ENCODE data around the gene EMID1. TPM values are rescaled to one million over a fixed set of nuclear protein-coding genes. Genes with fewer than 3 reads are reported as not detected.

Gene EMID1
- total RNA-seq, 1 experiment from 2014 or later: 0.26 TPM

DNA sequence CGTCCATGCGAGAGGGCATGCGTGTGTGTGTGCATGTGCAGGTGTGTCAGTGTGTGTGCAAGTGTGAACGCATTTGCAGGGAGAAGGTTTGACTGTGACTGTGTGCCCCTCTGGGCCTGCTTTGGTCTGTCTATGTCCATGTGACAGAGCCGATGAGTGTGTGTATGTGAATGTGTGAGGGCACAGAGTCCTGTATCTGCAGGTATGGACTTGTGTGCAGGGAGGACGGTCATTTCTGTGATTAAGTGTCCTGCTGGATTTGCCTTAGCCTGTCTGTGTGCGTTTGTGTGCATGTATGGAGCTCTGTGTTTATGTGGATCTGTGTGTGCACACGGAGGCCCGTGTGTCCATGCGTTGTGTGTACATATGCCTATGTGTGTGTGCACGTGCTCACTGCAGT lies 5.4 kb downstream of the EMID1 start:
- Histone ChIP-seq H3K9me3 (ENCODE audit: low read length) (no peaks in the 10 kb centered on the region), H3K27me3 (ENCODE audit: low read length) (no peaks in the 10 kb centered on the region; the same call in 1 of the 2 replicates), H3K4me2 (ENCODE audit: low read depth, low read length, poor library complexity, severe bottlenecking) (no peak overlapping the region), H3K36me3 (ENCODE audit: insufficient read depth, low read length) (no peaks in the 10 kb centered on the region), H3K27ac (ENCODE audit: low read length) (no peak overlapping the region), H2AFZ (ENCODE audit: low read length) (no peak overlapping the region), H3K9ac (ENCODE audit: low read length) (no peak overlapping the region), H3K4me1 (ENCODE audit: low read length) (peaks cover 16% of the 10 kb centered on the region), H3K4me3 (ENCODE audit: low read length) (no peak overlapping the region), H4K20me1 (ENCODE audit: insufficient read depth, low read depth, low read length) (peaks cover 13% of the 10 kb centered on the region; the same call in 1 of the 2 replicates), H3K9me2 (replicated peaks; ENCODE audit: insufficient read depth, low read length) (no peaks in the 10 kb centered on the region), H3K79me2 (ENCODE audit: low read length) (no peaks in the 10 kb centered on the region)
- no peak for DNase-seq

DNA sequence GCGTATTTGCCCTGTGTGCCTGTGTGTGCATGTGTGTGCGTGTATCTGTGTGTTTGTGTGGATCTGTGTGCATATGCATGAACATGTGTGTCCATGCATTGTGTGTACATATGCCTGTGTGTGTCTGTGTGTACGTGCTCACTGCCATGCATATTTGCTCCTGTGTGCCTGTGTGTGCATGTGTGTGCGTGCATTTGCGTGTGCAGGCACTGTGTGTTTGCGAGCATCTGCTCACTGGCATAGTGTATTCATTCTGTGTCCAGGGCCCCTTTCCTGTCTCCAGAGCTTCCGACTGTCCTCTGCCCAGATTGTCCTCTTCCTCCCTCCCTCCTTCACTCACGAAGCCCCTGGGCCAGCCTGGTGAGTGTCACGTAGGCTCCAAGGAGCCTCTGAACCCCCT lies 5.8 kb downstream of the EMID1 start:
- no peak overlapping the region for H3K27ac ChIP-seq (ENCODE audit: low read length)
- no peaks in the 10 kb centered on the region for H3K79me2 ChIP-seq (ENCODE audit: low read length)
- no peaks in the 10 kb centered on the region for H3K36me3 ChIP-seq (ENCODE audit: insufficient read depth, low read length)
- H3K4me2 ChIP-seq (ENCODE audit: low read depth, low read length, poor library complexity, severe bottlenecking): no peak overlapping the region
- no peaks in the 10 kb centered on the region for H3K9me2 ChIP-seq (replicated peaks; ENCODE audit: insufficient read depth, low read length)
- H4K20me1 ChIP-seq (ENCODE audit: insufficient read depth, low read depth, low read length): peaks cover 12% of the 10 kb centered on the region; the same call in 1 of the 2 replicates
- no peaks in the 10 kb centered on the region for H3K9me3 ChIP-seq (ENCODE audit: low read length)
- no peaks in the 10 kb centered on the region; the same call in 1 of the 2 replicates for H3K27me3 ChIP-seq (ENCODE audit: low read length)
- no peak overlapping the region for H3K4me3 ChIP-seq (ENCODE audit: low read length)
- DNase-seq: no peak
- H2AFZ ChIP-seq (ENCODE audit: low read length): no peak overlapping the region
- H3K4me1 ChIP-seq (ENCODE audit: low read length): peaks cover 16% of the 10 kb centered on the region
- no peak overlapping the region for H3K9ac ChIP-seq (ENCODE audit: low read length)

DNA sequence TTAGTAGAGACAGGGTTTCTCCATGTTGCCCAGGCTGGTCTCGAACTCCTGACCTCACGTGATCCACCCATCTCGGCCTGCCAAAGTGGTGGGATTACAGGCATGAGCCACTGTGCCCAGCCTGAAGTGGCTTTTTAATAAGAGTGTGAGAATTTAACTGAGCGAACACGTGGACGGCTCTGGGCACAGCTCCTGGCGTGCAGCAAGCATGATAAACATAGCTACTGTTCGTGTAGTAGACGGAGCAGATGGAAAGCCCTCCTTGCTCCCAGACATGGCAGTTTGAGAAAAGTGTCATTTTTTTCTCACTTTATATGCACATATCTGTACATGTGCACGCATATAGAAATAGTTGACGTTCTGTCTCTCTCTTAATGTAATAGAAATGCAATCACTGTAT lies 7.0 kb downstream of the EMID1 start:
- DNase-seq: no peak
- no peak overlapping the region for H3K4me3 ChIP-seq (ENCODE audit: low read length)

DNA sequence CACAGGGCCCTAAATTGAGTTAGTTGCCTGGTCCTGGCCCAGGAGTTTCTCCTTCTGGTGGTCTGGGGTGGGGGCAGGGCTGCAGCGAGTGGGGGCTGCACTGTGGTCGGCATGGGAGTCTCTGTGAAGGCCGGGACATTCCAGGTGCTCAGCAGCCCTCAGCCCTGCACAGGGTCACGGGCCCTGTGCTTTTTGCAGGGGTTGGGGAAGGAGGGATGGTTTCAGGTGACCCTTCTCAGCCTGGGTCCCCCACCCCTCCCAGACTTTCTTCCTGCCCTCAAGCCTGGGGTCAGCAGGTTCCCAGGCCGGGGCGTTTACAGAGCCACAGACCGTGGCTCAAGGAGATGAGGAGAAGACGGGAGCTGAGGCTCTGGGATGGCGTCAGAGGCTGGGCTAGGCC lies 7.8 kb downstream of the EMID1 start:
- no peak for DNase-seq
- Histone ChIP-seq H3K4me1 (ENCODE audit: low read length) (peaks cover 9% of the 10 kb centered on the region), H3K9me2 (replicated peaks; ENCODE audit: insufficient read depth, low read length) (no peaks in the 10 kb centered on the region), H3K9ac (ENCODE audit: low read length) (no peak overlapping the region), H4K20me1 (ENCODE audit: insufficient read depth, low read depth, low read length) (peaks cover 6% of the 10 kb centered on the region; the same call in 1 of the 2 replicates), H3K4me3 (ENCODE audit: low read length) (no peak overlapping the region), H3K4me2 (ENCODE audit: low read depth, low read length, poor library complexity, severe bottlenecking) (no peak overlapping the region), H2AFZ (ENCODE audit: low read length) (no peak overlapping the region), H3K79me2 (ENCODE audit: low read length) (no peaks in the 10 kb centered on the region), H3K27me3 (ENCODE audit: low read length) (no peaks in the 10 kb centered on the region; the same call in 1 of the 2 replicates), H3K27ac (ENCODE audit: low read length) (no peak overlapping the region), H3K36me3 (ENCODE audit: insufficient read depth, low read length) (no peaks in the 10 kb centered on the region), H3K9me3 (ENCODE audit: low read length) (no peaks in the 10 kb centered on the region)

More for the DNA sequence above, 7.0 kb downstream of the EMID1 start:
- Histone ChIP-seq H2AFZ (ENCODE audit: low read length) (no peak overlapping the region), H3K27me3 (ENCODE audit: low read length) (no peaks in the 10 kb centered on the region; the same call in 1 of the 2 replicates), H3K36me3 (ENCODE audit: insufficient read depth, low read length) (no peaks in the 10 kb centered on the region), H3K27ac (ENCODE audit: low read length) (no peak overlapping the region), H3K9ac (ENCODE audit: low read length) (no peak overlapping the region), H3K9me3 (ENCODE audit: low read length) (no peaks in the 10 kb centered on the region), H3K4me2 (ENCODE audit: low read depth, low read length, poor library complexity, severe bottlenecking) (no peak overlapping the region), H3K4me1 (ENCODE audit: low read length) (peaks cover 16% of the 10 kb centered on the region), H3K9me2 (replicated peaks; ENCODE audit: insufficient read depth, low read length) (no peaks in the 10 kb centered on the region), H4K20me1 (ENCODE audit: insufficient read depth, low read depth, low read length) (peaks cover 6% of the 10 kb centered on the region; the same call in 1 of the 2 replicates), H3K79me2 (ENCODE audit: low read length) (no peaks in the 10 kb centered on the region)

DNA sequence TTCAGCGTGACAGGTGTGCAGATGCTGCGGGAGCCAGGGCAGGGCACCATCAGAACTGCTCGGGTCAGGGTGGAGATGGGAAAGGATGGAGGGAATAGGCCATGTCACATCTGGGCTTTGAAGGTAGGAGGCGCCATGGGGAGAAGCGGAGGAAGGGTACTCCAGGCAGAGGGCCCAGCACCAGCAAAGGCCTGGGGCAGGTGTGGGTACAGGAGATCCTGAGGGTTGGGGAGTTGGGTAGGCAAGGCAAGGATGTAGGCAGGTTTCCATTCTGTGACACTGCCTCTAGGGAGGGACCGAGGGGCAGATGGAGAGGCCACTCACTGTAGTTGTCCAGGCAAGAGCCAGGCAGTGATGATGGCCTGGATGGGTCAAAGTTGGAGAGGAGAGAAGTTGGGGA lies 8.5 kb downstream of the EMID1 start:
- peaks cover 2% of the 10 kb centered on the region for H3K4me1 ChIP-seq (ENCODE audit: low read length)
- H2AFZ ChIP-seq (ENCODE audit: low read length): no peak overlapping the region
- H3K4me3 ChIP-seq (ENCODE audit: low read length): no peak overlapping the region
- no peak for DNase-seq
- no peaks in the 10 kb centered on the region for H3K36me3 ChIP-seq (ENCODE audit: insufficient read depth, low read length)
- peaks cover 5% of the 10 kb centered on the region; the same call in 1 of the 2 replicates for H4K20me1 ChIP-seq (ENCODE audit: insufficient read depth, low read depth, low read length)
- no peaks in the 10 kb centered on the region; the same call in 1 of the 2 replicates for H3K27me3 ChIP-seq (ENCODE audit: low read length)
- no peak overlapping the region for H3K9ac ChIP-seq (ENCODE audit: low read length)
- no peak overlapping the region for H3K27ac ChIP-seq (ENCODE audit: low read length)
- H3K9me2 ChIP-seq (replicated peaks; ENCODE audit: insufficient read depth, low read length): no peaks in the 10 kb centered on the region
- no peak overlapping the region for H3K4me2 ChIP-seq (ENCODE audit: low read depth, low read length, poor library complexity, severe bottlenecking)
- no peaks in the 10 kb centered on the region for H3K9me3 ChIP-seq (ENCODE audit: low read length)
- H3K79me2 ChIP-seq (ENCODE audit: low read length): no peaks in the 10 kb centered on the region

DNA sequence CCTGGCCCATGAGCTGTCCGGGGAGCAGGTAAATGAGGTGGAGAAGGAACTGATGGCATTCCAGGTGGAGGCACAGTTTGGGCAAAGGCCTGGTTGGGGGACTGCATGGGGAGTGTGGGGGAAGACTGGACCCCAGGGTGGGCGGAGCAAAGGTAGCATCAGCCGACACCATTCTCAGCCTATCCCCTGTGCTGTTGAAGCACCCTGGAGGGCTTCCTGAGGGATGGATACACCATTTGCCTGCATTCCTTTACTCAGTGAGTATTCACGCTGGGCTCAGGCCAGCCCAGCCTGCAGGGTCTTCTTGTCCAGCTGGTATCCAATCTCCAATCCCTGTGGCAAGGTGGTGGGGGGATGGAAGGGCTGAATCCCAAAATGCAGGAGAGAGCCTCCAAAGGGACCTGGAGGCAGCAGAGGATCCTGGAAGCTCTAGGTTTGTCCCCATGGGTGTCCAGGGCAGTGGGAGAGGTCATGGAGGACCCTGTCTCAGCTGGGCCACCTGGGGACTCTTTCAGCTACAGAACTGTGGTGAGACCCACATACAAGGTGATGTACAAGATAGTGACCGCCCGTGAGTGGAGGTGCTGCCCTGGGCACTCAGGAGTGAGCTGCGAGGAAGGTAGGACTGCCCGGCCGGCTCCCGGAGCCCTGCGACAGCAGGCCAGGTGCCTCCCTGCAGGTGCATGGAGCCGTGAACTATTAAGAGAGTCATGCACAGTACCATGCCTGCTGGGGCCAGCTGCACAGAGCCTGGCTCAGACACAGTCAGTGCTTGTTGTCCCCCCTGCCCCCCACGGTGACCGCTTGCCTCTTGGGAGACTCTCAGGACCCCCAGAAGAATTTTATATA lies 9.5 kb downstream of the EMID1 start:
- no peak for DNase-seq
- Histone ChIP-seq H3K4me3 (ENCODE audit: low read length) (no peak overlapping the region), H2AFZ (ENCODE audit: low read length) (no peak overlapping the region), H3K79me2 (ENCODE audit: low read length) (no peaks in the 10 kb centered on the region), H3K27ac (ENCODE audit: low read length) (no peak overlapping the region), H3K4me1 (ENCODE audit: low read length) (no peaks in the 10 kb centered on the region; the same call in none of the 2 replicates), H3K9me2 (replicated peaks; ENCODE audit: insufficient read depth, low read length) (no peaks in the 10 kb centered on the region), H3K9ac (ENCODE audit: low read length) (no peak overlapping the region), H3K9me3 (ENCODE audit: low read length) (no peaks in the 10 kb centered on the region), H3K27me3 (ENCODE audit: low read length) (no peaks in the 10 kb centered on the region; the same call in 1 of the 2 replicates), H3K36me3 (ENCODE audit: insufficient read depth, low read length) (no peaks in the 10 kb centered on the region), H3K4me2 (ENCODE audit: low read depth, low read length, poor library complexity, severe bottlenecking) (no peak overlapping the region), H4K20me1 (ENCODE audit: insufficient read depth, low read depth, low read length) (no peaks in the 10 kb centered on the region; the same call in 1 of the 2 replicates)

DNA sequence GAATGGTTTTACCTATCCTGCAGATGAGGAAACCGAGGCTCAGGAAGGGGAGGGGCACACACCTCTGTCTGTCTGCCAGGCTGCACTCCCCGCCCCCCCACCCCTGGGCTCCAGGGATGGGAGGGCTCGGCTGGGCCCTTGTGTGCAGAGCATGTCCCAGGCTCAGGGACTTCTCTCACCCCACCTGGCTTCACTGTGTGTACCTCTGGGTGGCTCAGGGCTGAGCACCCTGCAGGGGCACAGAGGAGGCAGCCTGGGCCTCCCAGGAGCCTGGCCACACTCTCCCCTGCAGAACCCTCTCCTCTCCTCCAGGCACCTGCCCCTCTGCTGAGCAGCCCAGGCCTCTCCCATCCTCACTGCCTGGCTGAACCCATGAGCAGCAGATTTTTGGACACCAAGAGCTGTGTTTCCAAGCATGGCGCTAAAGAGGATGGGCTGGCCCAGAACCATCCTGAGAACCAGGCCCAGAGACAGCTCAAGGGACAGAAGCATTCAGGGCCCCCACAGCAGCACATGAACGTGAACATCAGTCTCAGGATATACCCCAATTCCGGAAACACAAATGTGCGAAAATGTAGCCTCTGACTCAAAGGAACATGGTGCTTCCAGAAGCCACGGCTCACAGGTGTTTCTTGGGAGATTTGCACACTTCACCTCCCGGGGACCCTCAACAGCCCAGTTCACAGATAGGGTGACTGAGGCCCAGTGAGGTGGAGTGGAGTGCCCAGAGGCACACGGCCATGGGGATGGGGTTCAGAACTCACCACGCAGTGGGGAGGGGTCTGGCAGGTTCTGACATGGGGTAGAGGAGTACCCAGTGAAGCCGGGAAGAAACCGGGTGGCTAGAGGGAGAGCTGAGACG lies 10.5 kb downstream of the EMID1 start:
- no peaks in the 10 kb centered on the region for H3K9me3 ChIP-seq (ENCODE audit: low read length)
- no peak for DNase-seq
- no peaks in the 10 kb centered on the region for H3K79me2 ChIP-seq (ENCODE audit: low read length)
- no peak overlapping the region for H3K27ac ChIP-seq (ENCODE audit: low read length)
- H3K9ac ChIP-seq (ENCODE audit: low read length): no peak overlapping the region
- no peak overlapping the region for H2AFZ ChIP-seq (ENCODE audit: low read length)
- H3K4me1 ChIP-seq (ENCODE audit: low read length): no peaks in the 10 kb centered on the region; the same call in none of the 2 replicates
- H3K9me2 ChIP-seq (replicated peaks; ENCODE audit: insufficient read depth, low read length): no peaks in the 10 kb centered on the region
- no peaks in the 10 kb centered on the region for H3K36me3 ChIP-seq (ENCODE audit: insufficient read depth, low read length)
- no peaks in the 10 kb centered on the region; the same call in 1 of the 2 replicates for H3K27me3 ChIP-seq (ENCODE audit: low read length)
- no peak overlapping the region for H3K4me2 ChIP-seq (ENCODE audit: low read depth, low read length, poor library complexity, severe bottlenecking)
- H3K4me3 ChIP-seq (ENCODE audit: low read length): no peak overlapping the region
- no peaks in the 10 kb centered on the region; the same call in 1 of the 2 replicates for H4K20me1 ChIP-seq (ENCODE audit: insufficient read depth, low read depth, low read length)
